ENCODE results near the gene CERS3.

DNA sequence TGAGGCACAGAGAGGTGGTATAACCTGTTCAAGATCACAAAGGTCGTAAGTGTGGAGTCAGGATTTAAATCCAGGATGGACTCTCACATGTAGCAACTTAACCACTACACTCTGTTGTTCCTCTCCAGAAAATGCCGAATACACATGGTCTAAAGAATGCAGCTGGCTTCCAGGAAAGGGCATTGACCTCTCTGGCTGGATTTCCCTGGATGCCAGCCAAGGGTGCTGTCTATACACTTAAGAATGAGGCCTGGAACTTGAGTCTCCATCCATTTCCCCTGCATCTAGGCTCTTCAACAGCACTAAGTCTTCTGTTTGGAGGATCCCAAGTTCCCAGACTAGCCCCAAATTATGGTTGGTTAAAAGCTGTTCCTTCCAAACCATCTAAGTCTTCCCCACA, 60.5 kb downstream of the CERS3 start:
- no peak for TF ChIP-seq POLR2A (IDR thresholded peaks at IDR 0.05)
- TF ChIP-seq, protein P1, sequence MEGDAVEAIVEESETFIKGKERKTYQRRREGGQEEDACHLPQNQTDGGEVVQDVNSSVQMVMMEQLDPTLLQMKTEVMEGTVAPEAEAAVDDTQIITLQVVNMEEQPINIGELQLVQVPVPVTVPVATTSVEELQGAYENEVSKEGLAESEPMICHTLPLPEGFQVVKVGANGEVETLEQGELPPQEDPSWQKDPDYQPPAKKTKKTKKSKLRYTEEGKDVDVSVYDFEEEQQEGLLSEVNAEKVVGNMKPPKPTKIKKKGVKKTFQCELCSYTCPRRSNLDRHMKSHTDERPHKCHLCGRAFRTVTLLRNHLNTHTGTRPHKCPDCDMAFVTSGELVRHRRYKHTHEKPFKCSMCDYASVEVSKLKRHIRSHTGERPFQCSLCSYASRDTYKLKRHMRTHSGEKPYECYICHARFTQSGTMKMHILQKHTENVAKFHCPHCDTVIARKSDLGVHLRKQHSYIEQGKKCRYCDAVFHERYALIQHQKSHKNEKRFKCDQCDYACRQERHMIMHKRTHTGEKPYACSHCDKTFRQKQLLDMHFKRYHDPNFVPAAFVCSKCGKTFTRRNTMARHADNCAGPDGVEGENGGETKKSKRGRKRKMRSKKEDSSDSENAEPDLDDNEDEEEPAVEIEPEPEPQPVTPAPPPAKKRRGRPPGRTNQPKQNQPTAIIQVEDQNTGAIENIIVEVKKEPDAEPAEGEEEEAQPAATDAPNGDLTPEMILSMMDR (IDR thresholded peaks at IDR 0.05), result no peak
